ENCODE results near the gene ITPR3. TPM values are rescaled to one million over a fixed set of nuclear protein-coding genes. Genes with fewer than 3 reads are reported as not detected.

Gene ITPR3
- total RNA-seq, 1 donor from 2014 or later, result 26.9 TPM

- DNase-seq, result no peak
Measured at GRCh38 chr6:33670971-33671743, 50.0 kb downstream of the ITPR3 start.

DNA sequence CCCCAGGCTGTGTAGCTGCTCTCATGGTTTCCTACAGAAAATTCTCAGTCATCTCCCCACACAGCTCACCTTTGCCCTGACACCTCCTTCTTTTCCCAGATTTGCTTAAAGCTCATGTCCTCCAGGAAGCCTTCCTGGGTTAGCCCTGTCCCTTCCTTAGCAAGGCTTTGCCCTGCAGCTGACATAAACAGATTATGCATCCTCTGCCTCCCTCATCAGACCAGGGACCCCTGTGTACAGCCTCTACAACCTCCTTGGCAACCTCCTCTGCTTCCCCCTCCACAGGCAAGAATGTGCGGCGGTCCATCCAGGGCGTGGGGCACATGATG lies 50.6 kb downstream of the ITPR3 start:
- no peak for DNase-seq

GRCh38 chr6:33672808-33673207 lies 51.7 kb downstream of the ITPR3 start:
- peak; percentile 94 for DNase-seq

- DNase-seq, result no peak
Measured at GRCh38 chr6:33673851-33674250, 52.7 kb downstream of the ITPR3 start.

DNA sequence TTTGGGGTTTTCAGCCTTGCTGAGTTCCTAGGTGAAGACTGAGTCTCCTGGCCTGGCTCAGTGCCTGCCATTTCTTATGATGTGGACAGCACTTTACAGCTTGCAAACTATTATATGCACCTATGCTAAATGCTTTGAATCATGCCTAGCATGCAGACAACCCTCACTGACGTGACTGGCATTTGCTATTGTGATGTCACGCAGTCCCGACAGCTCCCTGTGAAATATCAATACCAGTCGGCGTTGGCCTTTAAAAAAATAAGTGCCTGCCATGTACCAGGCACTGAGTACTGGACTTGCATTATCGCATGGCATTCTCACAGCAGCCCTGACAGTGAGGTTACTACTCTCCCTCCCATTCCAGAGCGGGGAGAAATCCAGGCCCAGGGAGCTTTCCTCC lies 54.8 kb downstream of the ITPR3 start:
- DNase-seq, result no peak

- no peak for DNase-seq
Measured at GRCh38 chr6:33676416-33677142, 55.5 kb downstream of the ITPR3 start.

DNA sequence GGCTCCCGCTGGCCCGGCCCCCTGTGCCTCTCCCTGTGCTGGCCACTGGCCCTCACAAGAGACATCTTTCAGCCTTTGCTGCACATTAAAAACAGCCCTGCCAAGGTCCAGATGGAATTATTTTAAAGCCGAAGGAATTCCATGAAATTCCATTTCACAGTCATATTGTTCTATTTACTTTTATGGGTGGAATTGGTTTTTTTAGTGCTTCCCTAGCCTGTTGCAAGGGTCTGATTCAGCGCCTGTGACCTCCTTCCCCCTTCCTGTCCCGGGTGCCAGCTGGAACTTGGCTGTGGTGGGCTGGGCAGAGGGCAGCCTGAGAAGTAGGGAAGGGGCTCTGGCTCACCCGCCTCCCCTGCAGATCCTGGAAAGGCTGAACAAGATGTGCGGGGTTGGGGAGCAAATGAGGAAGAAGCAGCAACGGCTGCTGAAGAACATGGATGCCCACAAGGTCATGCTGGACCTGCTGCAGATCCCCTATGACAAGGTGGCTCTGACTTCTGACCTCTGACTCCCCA lies 56.1 kb downstream of the ITPR3 start:
- no peak for DNase-seq

DNA sequence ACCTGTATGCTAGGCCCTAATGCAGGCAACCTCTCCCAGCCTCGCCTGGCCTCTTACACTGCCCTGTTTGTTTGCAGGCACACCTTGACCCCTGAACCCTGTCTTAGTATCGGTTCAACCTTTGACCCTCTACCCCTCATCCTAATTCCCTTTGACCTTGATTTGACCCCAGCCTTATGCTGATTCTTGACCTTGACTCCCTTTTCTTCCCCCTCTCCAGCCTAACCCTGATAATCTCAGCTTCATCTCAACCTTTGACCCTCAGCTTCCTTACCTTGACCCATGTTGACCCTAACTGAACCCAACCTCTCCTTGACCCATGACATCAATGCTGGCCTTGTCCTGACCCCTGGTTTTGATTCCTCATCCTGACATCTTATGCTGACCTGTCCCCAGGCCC lies 56.6 kb downstream of the ITPR3 start:
- DNase-seq, result no peak

- DNase-seq, result no peak
Measured at GRCh38 chr6:33678233-33678931, 57.3 kb downstream of the ITPR3 start.

- no peak for DNase-seq
Measured at GRCh38 chr6:33678932-33679490, 57.9 kb downstream of the ITPR3 start.

DNA sequence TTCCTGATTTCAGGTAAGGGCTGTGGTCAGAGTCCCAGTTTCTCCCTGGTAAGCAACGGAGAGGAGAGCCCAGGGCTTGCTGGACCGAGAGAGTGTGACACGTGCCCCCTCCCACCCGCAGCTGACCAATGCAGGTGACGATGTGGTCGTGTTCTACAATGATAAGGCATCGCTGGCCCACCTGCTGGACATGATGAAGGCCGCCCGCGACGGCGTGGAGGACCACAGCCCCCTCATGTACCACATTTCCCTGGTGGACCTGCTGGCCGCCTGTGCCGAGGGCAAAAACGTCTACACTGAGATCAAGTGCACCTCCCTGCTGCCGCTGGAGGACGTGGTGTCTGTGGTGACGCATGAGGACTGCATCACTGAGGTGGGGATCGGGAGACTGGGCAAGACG lies 58.6 kb downstream of the ITPR3 start:
- DNase-seq, result no peak

GRCh38 chr6:33682341-33682740 lies 61.2 kb downstream of the ITPR3 start:
- no peak for DNase-seq

GRCh38 chr6:33683051-33683571 lies 62.0 kb downstream of the ITPR3 start:
- DNase-seq, result no peak

- DNase-seq, result no peak
Measured at GRCh38 chr6:33683576-33684427, 62.7 kb downstream of the ITPR3 start.

DNA sequence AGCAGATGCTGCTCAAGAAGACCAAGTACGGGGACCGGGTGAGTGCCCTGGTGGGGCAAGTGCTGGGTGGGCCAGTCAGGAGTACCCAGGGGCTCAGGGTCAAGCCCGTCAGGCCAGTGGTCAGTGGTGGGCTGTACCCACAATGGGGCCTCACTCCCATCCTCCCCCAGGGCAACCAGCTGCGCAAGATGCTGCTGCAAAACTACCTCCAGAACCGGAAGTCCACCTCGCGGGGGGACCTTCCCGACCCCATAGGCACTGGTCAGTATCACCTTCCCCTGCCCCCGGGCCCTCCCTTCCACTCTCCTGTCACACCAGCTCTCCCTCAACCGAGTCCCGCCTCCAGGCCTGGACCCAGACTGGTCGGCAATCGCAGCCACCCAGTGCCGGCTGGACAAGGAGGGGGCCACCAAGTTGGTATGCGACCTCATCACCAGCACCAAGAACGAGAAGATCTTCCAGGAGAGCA lies 63.3 kb downstream of the ITPR3 start:
- no peak for DNase-seq

DNA sequence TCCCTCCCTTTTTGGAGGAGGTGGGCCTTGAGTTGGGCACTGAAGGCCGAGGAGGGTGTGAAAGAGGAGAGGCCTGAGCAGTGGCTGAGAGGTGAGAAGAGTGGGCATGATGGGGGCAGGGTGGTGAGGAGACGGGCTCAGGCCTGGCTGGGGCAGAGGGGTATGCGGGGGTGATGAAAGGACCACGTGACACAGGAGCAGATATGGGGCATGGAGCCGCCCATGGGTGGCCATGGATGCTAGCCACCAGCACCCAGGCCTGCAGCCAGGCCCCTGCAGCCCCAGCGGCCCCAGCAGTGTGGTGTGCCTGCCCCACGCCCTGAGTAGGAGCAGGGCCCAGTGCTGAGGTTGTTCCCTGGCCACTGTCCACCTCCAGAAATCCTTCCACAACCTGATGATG lies 63.9 kb downstream of the ITPR3 start:
- DNase-seq, result no peak

DNA sequence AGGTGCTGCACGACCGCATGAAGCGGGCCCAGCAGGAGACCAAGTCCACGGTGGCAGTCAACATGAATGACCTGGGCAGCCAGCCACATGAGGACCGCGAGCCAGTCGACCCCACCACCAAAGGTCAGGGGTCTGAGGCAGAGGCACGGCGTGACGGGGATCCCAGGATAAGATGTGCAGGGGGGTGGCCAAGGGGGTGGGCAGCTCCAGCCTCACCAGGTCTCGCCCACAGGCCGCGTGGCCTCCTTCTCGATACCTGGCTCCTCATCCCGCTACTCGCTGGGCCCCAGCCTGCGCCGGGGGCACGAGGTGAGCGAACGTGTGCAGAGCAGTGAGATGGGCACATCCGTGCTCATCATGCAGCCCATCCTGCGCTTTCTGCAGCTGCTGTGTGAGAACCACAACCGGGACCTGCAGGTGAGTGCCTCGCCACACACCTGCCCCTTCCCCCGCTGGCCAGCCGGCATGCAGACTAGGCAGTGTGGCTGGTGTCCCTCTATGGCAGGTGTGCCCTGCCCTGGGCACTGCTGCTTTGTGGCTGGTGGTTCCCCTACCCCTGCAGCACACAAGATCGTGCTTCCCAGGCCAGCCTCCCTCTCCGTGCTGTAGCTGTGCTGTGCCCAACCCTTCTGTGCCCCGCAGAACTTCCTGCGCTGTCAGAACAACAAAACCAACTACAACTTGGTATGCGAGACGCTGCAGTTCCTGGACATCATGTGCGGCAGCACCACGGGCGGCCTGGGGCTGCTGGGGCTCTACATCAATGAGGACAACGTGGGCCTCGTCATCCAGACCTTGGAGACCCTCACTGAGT lies 64.5 kb downstream of the ITPR3 start:
- DNase-seq, result no peak

GRCh38 chr6:33686225-33686924 lies 65.3 kb downstream of the ITPR3 start:
- DNase-seq, result no peak

DNA sequence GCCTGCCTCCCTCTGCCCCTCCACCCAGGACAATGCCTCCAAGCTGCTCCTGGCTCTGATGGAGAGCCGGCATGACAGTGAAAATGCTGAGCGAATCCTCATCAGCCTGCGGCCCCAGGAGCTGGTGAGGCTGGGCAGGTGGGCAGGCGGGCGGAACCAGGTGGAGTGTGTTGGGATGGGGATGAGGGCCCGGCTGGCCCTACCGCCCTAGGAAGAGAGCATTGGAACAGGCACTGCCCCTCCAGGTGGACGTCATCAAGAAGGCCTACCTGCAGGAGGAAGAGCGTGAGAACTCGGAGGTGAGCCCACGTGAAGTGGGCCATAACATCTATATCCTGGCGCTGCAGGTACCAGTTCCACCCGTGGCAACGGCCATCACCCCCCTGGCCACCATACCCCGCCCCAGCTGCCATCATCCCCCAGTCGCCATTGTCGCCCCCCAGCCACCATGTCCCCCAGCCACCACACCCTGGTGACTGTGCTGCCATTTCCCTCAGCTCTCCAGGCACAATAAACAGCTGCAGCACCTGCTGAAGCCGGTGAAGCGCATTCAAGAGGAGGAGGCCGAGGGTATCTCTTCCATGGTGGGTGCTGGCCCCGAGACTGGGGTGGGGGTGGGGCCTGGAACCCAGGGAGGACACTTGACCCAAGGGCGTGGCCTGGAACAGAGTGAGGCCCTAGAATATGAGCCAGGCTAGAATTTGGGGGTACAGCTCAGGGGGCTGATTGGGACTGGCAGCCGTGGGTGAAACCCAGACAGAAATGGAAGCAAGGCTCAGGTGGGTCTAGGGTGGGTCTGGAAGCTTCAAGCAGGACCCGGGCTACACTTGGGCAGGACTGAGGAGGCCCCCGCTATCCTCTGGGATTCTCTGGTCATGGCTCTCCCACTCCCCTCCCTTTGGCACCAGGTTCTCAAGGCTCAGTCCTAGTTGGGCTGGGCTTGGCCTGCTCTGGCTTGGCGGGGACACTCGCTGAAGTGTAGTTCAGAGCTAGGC lies 66.2 kb downstream of the ITPR3 start:
- no peak for DNase-seq
